ENCODE measurements around the gene MMP20.

Gene MMP20, protein sequence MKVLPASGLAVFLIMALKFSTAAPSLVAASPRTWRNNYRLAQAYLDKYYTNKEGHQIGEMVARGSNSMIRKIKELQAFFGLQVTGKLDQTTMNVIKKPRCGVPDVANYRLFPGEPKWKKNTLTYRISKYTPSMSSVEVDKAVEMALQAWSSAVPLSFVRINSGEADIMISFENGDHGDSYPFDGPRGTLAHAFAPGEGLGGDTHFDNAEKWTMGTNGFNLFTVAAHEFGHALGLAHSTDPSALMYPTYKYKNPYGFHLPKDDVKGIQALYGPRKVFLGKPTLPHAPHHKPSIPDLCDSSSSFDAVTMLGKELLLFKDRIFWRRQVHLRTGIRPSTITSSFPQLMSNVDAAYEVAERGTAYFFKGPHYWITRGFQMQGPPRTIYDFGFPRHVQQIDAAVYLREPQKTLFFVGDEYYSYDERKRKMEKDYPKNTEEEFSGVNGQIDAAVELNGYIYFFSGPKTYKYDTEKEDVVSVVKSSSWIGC

DNA sequence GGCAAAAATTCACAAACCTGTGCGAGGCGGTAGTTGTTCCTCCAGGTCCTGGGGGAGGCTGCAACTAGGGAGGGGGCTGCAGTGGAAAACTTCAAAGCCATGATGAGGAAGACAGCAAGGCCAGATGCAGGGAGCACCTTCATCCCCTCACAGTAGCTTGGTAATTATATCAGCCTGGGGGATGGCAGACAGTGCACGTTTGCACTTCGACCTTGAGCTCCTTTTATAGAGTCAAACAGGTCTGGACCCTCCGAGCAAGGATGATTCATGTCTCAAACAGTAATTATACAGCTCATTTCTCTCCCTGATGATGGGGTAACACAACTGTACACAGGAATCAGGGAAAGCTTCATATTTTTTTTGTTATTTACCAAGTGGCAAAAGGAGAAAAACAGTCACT is at the start of gene MMP20:
TSS of gene MMP20 (minus strand) at position 156 of the 400 bp plus-strand sequence. CDS start at position 143, 13 bp downstream.
- no peak within 1 kb of the TSS for H3K4me3 ChIP-seq (ENCODE audit: low read depth, low read length)
- POLR2A ChIA-PET: no interaction called here
- CTCF ChIA-PET: interaction anchor here (0.6 to 1.5 kb wide), 2 partner anchors 12 to 40 kb away, joined by 3 to 5 read pairs; no protein-coding TSS in a partner anchor
- DNase-seq (ENCODE audit: low read depth, low spot score): no peak
- TF ChIP-seq, protein P1, sequence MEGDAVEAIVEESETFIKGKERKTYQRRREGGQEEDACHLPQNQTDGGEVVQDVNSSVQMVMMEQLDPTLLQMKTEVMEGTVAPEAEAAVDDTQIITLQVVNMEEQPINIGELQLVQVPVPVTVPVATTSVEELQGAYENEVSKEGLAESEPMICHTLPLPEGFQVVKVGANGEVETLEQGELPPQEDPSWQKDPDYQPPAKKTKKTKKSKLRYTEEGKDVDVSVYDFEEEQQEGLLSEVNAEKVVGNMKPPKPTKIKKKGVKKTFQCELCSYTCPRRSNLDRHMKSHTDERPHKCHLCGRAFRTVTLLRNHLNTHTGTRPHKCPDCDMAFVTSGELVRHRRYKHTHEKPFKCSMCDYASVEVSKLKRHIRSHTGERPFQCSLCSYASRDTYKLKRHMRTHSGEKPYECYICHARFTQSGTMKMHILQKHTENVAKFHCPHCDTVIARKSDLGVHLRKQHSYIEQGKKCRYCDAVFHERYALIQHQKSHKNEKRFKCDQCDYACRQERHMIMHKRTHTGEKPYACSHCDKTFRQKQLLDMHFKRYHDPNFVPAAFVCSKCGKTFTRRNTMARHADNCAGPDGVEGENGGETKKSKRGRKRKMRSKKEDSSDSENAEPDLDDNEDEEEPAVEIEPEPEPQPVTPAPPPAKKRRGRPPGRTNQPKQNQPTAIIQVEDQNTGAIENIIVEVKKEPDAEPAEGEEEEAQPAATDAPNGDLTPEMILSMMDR (IDR thresholded peaks at IDR 0.05; ENCODE audit: insufficient read depth, low read length, missing control alignments): no peak

DNA sequence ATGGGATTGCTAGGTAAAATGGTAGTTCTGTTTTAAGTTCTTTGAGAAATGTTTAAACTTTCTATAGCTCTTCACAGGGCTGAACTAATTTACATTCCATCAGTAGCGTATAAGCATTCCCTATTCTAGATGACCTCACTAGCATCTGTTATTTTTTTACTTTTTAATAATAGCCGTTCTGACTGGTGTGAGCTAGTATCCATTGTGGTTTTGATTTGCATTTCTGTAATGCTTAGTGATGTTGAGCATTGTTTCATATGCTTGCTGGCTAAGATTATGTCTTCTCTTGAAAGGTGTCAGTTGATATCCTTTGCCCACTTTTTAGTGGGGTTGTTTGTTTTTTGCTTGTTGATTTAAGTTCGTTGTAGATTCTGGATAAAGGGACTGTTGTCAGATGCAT is 44.5 kb upstream of the MMP20 start:
- CTCF ChIA-PET: interaction anchor here (1.3 to 6.2 kb wide), 4 partner anchors 12 to 381 kb away, joined by 3 to 79 read pairs (median 6); partner anchors contain the start of gene MMP10
- no peak for DNase-seq (ENCODE audit: low read depth, low spot score)

DNA sequence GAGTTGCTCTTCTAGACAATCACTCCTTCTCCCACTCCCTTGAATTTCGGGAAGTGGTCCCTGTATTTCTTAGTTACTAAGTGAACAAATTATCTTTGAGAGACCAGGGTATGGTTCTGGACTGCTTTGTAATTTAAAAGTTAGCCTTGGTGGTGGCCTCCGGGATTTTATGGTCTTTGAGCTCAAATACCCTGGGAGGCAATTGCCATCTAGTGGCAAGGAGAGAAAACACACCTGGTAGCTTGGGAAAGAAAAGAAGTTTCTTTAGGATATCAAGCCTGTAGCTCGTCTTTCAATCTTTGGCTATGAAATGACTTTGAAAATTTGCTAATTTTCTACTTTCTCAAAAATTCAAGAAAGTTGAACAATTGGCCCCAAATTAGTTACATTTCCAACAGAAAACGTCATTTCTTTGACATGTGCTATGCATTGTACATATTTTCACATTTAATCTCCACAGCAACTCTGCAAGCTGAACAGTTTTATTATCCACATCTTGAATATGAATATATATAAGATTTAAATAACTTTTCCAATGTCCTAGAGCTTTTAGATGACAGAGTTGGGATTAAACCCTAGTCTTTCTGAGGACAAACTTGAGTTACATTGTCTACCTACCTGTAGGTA is 41.3 kb upstream of the MMP20 start:
- CTCF ChIA-PET: interaction anchor here (0.6 to 6.2 kb wide), 66 partner anchors 9 to 806 kb away, joined by 3 to 79 read pairs (median 5); partner anchors contain the start of genes BIRC2, MMP1, MMP27 and MMP7
- TF ChIP-seq, protein P1 (IDR thresholded peaks at IDR 0.05; ENCODE audit: insufficient read depth, low read length, missing control alignments): peak; percentile 63
- no peak for DNase-seq (ENCODE audit: low read depth, low spot score)

More for the DNA sequence above, 44.5 kb upstream of the MMP20 start:
- TF ChIP-seq, protein P1 (IDR thresholded peaks at IDR 0.05; ENCODE audit: insufficient read depth, low read length, missing control alignments): no peak
- POLR2A ChIA-PET: no interaction called here
- H3K4me3 ChIP-seq (ENCODE audit: low read depth, low read length): no peak overlapping the region

DNA sequence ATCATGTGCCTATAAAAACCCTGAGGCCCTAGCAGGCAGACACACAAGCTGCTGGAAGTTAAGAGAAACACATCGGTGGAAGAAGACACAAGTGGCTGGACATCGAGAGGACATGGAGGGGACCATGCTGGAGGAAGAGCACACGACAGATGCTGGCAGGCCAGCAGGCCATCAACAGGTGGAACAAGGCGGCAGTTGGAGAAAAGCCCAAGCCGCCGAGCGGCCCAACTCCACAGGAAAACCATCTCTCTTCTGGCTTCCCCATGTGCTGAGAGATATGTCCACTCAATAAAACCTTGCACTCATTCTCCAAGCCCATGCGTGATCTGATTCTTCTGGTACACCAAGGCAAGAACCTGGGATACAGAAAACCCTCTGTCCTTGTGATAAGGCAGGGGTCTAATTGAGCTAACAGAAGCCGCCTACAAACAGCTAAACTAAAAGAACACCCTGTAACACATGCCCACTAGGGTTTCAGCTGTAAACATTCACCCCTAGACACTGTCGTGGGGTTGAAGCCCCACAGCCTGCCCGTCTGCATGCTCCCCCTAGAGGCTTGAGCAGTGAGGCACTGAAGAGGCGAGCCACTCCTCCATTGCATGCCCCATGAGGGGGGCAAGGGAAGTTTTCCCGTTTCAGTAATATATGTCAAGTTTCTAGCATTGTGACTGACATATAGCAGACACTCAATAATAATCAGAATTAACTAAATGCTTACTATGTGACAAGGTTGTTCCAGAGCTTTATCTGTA is 39.0 kb upstream of the MMP20 start:
- no peak overlapping the region for H3K4me3 ChIP-seq (ENCODE audit: low read depth, low read length)
- ChIA-PET CTCF (interaction anchor here (0.6 to 6.2 kb wide), 14 partner anchors 9 to 376 kb away, joined by 3 to 79 read pairs (median 10); no protein-coding TSS in a partner anchor), POLR2A (no interaction called here)

More for the DNA sequence above, 41.3 kb upstream of the MMP20 start:
- POLR2A ChIA-PET: interaction anchor here (1.1 kb wide), 1 partner anchor 325 kb away, joined by 3 read pairs; no protein-coding TSS in a partner anchor
- H3K4me3 ChIP-seq (ENCODE audit: low read depth, low read length): no peak overlapping the region

DNA sequence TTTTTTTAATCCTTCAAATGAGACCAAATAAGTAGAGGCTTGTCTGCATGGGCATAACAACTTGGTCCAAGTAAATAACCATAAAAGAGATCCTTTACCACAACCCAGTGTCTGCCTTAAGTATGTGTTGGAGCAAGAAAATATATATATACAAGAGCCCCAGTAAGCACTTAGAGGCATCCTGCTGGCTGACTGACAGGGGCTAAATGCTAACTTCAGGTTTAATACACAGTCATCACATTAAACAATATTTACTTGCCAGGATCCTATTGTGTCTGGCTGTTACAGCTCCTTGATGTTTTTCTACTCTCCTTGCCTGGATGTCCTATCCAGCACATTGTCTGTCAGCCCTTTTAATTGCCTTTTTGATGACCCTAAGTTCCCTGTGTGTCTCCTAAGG is 37.5 kb upstream of the MMP20 start:
- CTCF ChIA-PET: no interaction called here
- TF ChIP-seq, protein P1 (IDR thresholded peaks at IDR 0.05; ENCODE audit: insufficient read depth, low read length, missing control alignments): no peak
- DNase-seq (ENCODE audit: low read depth, low spot score): no peak
- H3K4me3 ChIP-seq (ENCODE audit: low read depth, low read length): no peak overlapping the region
- POLR2A ChIA-PET: no interaction called here

More for the DNA sequence above, 39.0 kb upstream of the MMP20 start:
- DNase-seq (ENCODE audit: low read depth, low spot score): no peak
- TF ChIP-seq, protein P1 (IDR thresholded peaks at IDR 0.05; ENCODE audit: insufficient read depth, low read length, missing control alignments): peak; percentile 43
